LNCAP (cell line): ENCODE measurements around the gene SAMD9.

Experiments used
- TF ChIP-seq, protein P1 (sequence below): fragments of 450-650 bp; IDR thresholded peaks from 2 replicates; pipeline ENCODE4 v1.5.1; 2017; ENCODE audit warnings: mild to moderate bottlenecking

Gene SAMD9

DNA sequence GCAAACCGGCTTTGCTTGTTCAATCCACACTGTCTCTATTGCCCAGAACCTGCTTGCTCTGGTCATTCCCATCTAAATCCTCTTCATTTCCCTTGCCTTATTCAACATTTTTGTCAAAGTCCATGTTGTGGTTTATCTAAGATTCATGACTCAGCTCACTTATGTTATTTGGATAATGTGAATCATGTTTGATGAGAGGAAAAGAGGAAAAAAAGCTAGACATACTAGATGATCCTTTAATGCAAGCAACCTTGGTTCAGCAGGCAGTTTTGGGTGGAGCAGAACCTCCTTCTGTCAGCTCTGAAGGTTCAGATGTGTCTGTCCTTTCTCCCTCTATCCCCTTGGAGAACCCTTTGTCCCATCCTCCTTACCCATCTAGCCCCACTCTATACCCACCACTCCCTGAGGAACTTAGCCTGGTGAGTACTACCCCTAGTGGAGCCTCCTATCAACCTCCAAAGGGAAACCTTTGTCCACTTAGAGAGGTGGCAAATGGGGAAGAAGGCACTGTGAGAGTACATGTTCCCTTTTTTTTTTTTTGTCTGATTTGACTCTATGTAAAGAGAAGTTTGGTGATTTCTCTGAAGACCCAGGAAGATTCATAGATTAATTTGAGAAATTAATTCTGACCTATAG is 32.5 kb upstream of the SAMD9 start:
- TF ChIP-seq, protein P1, sequence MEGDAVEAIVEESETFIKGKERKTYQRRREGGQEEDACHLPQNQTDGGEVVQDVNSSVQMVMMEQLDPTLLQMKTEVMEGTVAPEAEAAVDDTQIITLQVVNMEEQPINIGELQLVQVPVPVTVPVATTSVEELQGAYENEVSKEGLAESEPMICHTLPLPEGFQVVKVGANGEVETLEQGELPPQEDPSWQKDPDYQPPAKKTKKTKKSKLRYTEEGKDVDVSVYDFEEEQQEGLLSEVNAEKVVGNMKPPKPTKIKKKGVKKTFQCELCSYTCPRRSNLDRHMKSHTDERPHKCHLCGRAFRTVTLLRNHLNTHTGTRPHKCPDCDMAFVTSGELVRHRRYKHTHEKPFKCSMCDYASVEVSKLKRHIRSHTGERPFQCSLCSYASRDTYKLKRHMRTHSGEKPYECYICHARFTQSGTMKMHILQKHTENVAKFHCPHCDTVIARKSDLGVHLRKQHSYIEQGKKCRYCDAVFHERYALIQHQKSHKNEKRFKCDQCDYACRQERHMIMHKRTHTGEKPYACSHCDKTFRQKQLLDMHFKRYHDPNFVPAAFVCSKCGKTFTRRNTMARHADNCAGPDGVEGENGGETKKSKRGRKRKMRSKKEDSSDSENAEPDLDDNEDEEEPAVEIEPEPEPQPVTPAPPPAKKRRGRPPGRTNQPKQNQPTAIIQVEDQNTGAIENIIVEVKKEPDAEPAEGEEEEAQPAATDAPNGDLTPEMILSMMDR, result no peak

DNA sequence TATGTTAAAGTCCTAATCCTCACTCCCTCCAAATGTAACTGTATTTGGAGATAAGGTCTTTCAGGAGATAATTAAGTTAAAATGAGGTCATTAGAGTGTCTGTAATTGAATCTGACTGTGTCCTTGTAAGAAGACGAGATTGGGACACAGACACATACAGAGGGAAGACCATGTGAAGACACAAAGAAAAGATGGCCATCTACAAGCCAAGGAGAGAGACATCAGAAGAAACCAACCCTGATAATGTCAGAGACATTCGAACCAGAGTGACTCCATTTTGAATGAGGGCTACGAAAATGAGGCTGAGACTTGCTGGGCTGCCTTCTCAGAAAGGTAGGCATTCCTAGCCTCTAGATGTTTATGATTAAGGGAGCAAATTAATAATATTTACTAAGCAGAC is 30.9 kb upstream of the SAMD9 start:
- TF ChIP-seq, protein P1, result no peak

DNA sequence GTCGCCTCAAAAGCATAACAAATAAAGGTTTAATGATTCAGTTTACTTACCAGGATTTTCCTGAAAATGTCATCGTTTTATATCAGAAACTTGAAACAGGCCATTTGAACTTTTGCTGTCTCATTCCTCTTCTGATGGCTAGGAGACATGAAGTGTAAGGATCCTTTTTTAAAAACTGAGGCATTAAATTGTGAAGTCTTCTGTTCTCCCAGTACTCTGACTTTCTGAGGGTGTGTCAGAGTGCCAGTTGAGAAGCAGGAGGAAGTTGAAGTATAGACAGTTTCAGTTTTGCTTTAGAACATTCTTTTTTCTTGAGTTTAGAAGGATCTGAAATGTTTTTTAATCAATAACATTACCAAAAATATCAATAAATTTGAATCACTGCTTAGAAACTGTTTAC is 30.4 kb upstream of the SAMD9 start, which contains the start of gene SAMD9L:
TSS of gene SAMD9L (minus strand) at position 242 of the 400 bp plus-strand sequence. CDS start 12,414 bp downstream, outside the sequence.
- TF ChIP-seq, protein P1, result no peak

DNA sequence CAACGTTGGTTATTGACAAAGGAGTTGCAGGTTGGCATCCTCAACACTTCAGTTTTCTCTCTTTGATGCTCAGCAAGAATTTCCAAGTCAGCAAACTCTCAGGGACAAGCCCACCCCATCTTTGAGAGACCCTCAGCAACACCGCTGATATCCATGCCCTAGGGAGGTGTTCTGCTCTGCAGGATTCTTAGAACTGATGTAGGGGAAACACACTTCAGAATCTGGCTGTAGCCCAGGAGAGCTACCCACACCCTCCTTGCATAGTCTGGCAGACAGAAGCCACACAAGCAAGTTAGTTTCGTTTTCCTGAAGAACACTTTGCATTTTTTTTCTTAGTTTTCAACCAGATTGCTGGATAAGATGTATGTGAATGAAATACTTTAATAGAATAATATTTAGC is 29.6 kb upstream of the SAMD9 start:
- TF ChIP-seq, protein P1, result no peak

DNA sequence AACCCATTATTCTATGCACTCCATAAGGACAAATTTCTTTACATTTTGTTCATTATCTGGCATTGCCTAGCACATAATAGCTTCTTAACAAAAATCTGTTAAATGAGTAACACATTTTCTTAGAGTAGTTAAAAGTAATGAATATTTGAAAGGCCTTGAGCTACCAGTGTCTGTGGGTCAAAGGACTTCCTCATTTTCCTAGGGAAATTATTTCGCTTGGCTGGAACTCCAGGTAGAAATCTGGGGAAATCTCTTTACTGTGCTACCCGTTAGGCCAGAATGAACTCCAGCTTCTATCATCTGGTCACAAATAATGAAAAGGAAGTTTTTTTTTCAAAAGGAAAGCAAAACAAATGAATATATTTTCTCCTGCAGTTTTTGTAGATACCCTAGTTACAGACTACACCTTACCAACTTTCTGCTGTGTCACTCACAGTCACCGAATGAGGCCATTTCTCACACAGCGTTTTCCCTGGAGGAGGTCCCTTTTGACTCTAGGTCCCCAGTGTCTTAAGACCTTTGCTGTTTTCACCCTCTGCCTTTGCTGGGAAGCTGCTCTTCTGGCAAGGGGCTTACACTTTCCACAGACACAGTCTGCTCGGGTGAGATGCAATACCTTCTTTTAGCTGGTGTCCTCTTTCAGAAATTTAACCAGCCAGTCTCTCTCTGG is 28.8 kb upstream of the SAMD9 start:
- TF ChIP-seq, protein P1, result no peak

DNA sequence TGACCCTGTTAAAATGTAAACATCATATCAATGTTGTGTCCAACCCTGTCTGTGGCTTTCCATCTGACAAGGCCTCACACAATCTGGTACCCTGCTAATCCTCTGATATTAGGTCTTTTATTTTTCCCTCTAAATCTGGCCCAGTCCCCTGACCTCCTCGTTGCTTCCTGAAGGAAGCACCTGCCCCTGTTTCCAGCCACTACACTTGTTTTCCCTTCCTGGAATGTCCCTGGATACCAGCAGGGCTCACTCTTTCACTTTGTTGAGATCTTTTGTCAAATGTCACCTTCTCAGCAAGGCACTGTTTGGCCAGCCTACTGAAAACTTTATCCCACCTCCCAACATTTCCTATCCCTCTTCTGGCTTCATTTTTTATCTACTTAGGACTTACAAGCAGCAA is 28.3 kb upstream of the SAMD9 start:
- TF ChIP-seq, protein P1, result no peak

DNA sequence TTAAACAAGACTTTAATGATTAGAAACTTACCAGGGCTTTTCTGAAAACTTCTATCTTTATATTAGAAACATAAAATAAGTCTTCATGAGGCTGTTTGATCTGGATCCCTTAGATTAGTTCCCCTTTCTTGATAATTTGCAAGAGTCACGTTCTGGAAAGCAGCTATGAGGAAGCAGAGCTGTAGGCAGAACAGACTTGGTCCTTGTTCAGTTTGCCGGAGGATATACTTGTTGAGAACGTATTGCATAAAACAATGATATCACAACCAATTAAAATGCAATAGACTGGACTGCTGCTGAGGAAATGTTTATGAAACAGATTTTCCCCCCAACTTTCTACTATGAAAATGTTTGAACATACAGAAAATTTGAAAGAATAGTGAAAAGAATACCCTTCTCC is 27.6 kb upstream of the SAMD9 start:
- TF ChIP-seq, protein P1, result no peak
